D721Med (cell line): Measurements from ENCODE around the gene LOXHD1.

Experiments used
- DNase-seq: peaks from one replicate; pipeline ENCODE4 v3.0.0; 2011; ENCODE audit warnings: low spot score; ENCODE audit not compliant: insufficient read length
- FAIRE-seq: peaks from 2 replicates; lab custom pipeline; 2011; peaks lifted over from hg19 to GRCh38; lab: Jason Lieb, UNC
- TF ChIP-seq, protein P1 (sequence below): IDR thresholded peaks from 2 replicates; pipeline ENCODE4 v1.5.1; 2012; ENCODE audit warnings: mild to moderate bottlenecking, control low read depth; ENCODE audit not compliant: insufficient read depth; ENCODE audit errors: missing control alignments

LOXHD1 gene

DNA sequence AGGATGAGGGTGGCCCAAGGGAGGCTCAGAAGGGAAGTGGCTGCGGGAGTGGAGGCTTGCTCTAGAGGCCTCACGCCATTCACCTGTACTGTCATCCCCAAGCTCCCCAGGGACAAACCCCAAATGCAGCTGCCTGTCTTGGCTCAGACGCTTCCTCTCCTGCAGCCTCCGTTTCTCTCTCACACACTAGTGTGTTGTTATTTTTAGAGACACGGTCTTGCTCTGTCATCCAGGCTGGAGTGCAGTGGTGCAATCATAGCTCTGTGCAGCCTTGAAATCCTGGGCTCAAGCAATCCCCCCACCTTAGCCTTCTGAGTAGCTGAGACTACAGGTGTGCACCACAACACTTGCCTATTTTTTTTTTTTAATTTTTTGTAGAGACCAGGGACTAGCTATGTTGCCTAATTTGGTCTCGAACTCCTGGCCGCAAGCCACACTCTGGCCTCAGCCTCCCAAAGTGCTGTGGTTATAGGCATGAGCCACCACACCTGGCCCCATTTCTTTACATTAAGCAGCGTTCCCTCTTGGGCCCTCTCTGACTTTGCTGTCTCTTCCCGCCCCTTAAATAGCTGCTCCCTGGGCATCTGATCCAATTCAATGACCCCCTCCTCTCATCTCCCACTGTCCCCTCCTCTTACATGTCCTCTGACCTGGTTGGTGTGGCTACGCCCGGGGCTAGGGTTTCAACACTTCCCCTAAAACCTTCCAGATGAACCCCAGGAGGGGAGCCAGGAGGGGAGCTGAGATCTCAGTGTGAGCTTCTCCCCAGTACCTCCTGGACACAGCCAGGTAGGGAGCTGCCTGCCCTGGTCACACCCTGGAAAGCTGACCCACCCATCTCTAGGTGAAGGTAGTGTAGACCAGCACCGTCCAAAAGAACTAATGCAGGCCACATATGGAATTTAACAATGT lies 24.0 kb upstream of the LOXHD1 start:
- FAIRE-seq: no peak
- no peak for DNase-seq
- TF ChIP-seq, protein P1, sequence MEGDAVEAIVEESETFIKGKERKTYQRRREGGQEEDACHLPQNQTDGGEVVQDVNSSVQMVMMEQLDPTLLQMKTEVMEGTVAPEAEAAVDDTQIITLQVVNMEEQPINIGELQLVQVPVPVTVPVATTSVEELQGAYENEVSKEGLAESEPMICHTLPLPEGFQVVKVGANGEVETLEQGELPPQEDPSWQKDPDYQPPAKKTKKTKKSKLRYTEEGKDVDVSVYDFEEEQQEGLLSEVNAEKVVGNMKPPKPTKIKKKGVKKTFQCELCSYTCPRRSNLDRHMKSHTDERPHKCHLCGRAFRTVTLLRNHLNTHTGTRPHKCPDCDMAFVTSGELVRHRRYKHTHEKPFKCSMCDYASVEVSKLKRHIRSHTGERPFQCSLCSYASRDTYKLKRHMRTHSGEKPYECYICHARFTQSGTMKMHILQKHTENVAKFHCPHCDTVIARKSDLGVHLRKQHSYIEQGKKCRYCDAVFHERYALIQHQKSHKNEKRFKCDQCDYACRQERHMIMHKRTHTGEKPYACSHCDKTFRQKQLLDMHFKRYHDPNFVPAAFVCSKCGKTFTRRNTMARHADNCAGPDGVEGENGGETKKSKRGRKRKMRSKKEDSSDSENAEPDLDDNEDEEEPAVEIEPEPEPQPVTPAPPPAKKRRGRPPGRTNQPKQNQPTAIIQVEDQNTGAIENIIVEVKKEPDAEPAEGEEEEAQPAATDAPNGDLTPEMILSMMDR: no peak

DNA sequence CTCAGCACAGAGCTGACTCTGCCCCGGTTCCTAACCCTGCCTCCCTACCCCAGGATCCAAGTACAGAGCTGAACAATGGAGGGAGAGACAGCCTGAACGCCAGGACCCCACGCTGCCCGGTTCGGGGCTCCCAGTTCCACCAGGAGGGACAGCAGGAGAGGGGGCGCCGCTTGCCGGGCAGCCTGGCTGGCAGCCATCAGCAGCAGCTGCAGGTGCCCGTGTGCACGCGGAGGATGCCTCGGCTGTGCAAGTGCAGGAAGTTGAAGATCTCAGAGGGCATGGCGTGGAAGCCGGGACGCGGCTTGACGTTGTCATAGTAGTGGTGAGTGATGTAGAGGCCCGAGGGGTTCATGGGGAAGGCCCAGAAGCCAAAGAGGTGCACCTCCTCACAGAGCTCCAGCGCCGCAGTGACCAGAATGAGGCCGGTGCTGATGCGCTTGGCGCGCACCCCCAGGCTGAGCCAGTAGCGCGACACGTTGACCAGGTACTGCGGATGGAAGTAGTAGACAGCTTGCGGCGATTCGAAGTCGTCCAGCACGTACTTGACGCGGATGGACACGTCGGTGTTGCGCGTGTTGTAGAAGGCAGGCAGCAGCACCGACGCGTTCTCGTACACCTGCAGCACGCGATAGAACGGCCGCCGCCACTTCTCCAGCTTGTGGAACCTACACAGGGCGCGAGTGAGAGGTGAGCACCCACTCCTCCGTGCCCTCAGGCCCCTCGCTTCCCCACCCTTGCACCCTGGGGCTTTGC lies 23.0 kb upstream of the LOXHD1 start:
- TF ChIP-seq, protein P1: no peak
- DNase-seq (no peak), FAIRE-seq (no peak)

DNA sequence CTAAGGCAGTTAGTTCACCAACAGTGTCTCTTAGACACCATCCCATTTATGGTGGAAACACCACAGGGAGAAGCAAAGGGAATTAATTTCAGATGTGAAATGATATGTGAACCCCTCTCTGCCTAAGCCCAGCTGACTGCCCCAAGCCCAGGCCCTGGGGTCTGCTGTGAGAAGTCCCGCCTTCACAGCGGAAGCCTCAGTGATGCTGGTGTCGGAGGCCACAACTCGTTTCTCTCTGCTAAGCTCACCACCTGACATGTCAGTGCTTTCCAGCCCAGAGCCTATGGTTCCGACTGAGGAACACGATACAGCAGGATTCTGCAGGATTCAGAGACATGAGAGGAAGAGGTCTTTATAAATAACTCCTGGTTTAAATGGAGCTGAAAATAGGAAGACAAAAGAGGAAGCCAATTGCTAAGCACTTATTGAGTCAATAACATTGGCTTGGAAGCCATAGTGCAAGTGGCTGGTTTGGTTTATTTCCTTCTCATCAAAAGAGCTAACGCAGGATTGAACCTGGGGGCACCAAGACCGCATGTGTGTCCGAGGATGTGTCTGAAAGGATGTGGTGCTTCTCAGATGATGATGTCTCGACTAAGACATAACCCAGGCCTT lies 21.9 kb upstream of the LOXHD1 start:
- DNase-seq: no peak
- FAIRE-seq: no peak
- TF ChIP-seq, protein P1: no peak

DNA sequence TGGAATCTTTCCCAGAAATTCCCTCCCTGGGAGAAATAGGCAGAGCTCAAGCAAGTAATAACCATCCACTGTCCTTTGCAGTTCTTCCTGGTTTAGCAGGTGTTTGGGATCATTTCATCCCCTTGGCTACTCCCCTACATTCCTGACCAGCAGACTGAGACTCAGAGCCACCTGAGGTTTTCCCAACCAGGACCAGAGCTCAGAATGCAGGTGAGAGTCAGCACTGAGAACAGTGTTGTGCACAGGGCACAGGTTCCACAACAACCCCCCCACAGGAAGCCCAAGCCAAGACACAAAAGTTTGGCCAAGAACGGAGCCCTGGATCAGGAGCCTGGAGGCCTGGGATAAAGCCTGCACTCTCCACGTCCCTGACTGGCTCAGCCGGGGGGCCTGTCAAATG lies 21.0 kb upstream of the LOXHD1 start:
- DNase-seq: no peak
- no peak for FAIRE-seq
- TF ChIP-seq, protein P1: no peak

DNA sequence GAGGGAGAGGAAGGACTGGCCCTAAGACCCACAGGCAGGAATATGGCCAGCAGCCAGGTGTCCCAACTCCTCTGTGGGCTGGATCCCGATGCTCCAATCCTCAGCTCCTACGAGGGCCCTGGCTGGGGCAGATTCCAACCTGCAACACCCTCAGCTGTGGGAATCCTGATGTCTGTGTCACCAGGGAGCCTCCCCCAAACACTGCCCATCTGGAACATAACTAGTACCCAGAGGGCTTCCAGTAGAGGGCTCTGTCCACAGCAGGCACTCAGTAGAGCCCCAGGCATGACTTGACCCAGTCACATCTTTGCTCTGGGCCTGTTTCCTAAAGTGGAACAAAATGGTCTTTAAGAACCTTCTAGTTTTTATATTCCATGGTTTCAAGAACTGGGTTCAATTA lies 20.6 kb upstream of the LOXHD1 start:
- no peak for DNase-seq
- no peak for FAIRE-seq

DNA sequence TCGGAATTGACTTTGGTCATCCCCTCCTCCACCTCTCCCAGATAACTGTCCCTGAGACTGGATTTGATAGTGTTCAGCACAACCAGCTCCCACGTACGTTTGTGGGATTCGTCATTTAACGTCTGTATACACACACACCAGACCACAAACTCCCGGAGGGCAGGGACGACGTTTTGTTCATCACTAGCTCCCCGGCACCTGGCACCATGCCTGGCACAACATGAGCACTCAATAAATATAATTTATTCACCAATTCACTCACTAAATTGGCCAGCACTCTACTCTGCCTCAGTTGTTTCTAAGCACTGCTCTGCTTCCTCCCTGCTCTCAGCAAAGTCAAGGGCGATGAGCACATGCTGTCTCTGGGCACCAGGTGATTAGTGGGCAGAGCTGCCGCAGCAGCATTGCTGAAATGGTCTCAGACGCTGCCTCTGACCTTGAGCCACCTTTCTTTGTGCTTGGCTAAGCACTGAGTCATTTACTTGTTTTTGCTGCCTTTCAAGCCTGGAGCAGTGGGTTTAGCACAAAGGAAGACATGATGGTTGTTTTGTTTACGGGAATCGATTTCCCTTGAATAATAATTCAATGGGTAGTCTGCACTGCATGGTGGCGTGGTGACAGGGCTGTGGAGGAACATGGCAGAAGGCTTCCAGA lies 19.3 kb upstream of the LOXHD1 start:
- no peak for DNase-seq
- TF ChIP-seq, protein P1: no peak
- no peak for FAIRE-seq

More for the DNA sequence above, 20.6 kb upstream of the LOXHD1 start:
- TF ChIP-seq, protein P1: no peak
